Endothelial cell of umbilical vein (primary cell): ENCODE measurements around the gene SGK1.
"Not testable (repeated sequence)": the region's sequence is repeated elsewhere in the genome, so short reads cannot be mapped to it uniquely, and the experiment has no call there.

ENCODE experiments used
- CTCF ChIP-seq, 2 donors: IDR thresholded peaks; 1 replicate in 1 of 2; 2 replicates in 1 of 2; pipeline ENCODE4 v1.5.1; 2011; ENCODE audit warnings: low read length in 2 of 2, mild to moderate bottlenecking in 2 of 2, moderate library complexity in 2 of 2, control low read depth in 1 of 2, inconsistent platforms in 1 of 2, low read depth in 1 of 2; ENCODE audit not compliant: insufficient read depth in 1 of 2; ENCODE audit errors: extremely low read depth in 1 of 2
- POLR2A ChIP-seq: IDR thresholded peaks from 2 replicates; pipeline ENCODE4 v1.6.1; 2012; ENCODE audit warnings: low read depth, mild to moderate bottlenecking, control low read depth, low read length

DNA sequence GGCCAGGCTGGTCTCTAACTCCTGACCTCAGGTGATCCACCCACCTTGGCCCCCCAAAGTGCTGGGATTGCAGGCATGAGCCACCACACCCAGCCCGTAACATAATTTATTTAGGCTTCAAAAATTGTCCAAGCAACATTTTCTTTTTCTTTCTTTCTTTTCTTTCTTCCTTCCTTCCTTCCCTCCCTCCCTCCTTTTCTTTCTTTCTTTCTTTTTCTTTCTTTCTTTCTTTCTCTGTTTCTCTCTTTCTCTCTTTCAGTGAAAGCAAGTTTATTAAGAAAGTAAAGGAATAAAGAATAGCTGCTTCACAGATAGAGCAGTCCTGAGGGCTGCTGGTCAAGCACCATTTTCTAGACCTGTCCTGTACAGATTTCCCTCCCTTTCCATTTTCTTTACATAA lies 113.2 kb downstream of the SGK1 start:
- TF ChIP-seq CTCF (IDR thresholded peaks at IDR 0.05; ENCODE audit: extremely low read depth in 1 of 2, insufficient read depth in 1 of 2, low read depth in 1 of 2, low read length in 2 of 2); POLR2A: not testable (repeated sequence)
